GM19438 (cell line): Measurements from ENCODE around the gene ALDOA.

Experiments
- ATAC-seq: cut with Tn5 transposase; IDR thresholded peaks from one replicate; pipeline ENCODE4 v1.9.1; 2021; ENCODE audit warnings: low read depth; ENCODE audit not compliant: unreplicated experiment

Gene ALDOA

GRCh38 chr16:30068333-30068732 is 2.8 kb downstream of the ALDOA start:
- ATAC-seq: no peak

- no peak for ATAC-seq
Measured at GRCh38 chr16:30068750-30069610, 3.4 kb downstream of the ALDOA start.

GRCh38 chr16:30069611-30070462 is 4.3 kb downstream of the ALDOA start:
- no peak for ATAC-seq

DNA sequence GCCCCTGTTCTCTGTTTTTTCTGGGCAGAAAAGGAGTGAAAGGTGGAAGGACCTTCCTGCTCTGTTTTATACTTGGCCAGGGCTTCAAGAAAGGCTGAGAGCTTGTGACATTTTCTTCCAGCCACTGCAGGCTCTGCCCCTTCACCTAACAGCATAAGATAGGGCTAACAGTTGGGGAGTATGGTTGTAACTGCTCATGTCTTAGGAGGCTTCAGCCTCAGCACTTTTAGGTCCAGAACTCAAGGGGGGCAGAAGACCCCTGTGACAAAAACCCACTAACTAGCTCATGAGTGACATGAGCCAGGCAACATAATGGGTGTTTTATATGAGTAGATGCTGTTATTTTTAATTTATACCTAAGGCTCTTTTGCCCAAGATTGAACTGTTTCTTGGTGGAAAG is 4.9 kb downstream of the ALDOA start:
- ATAC-seq: no peak

- ATAC-seq: peak; percentile 72
Measured at GRCh38 chr16:30075503-30076275, 10.1 kb downstream of the ALDOA start, which contains the start of gene PPP4C. PPP4C (plus strand) TSS chr16:30075994; CDS start chr16:30076378, 384 bp downstream.

GRCh38 chr16:30076276-30076791 is 10.8 kb downstream of the ALDOA start:
- no peak for ATAC-seq

DNA sequence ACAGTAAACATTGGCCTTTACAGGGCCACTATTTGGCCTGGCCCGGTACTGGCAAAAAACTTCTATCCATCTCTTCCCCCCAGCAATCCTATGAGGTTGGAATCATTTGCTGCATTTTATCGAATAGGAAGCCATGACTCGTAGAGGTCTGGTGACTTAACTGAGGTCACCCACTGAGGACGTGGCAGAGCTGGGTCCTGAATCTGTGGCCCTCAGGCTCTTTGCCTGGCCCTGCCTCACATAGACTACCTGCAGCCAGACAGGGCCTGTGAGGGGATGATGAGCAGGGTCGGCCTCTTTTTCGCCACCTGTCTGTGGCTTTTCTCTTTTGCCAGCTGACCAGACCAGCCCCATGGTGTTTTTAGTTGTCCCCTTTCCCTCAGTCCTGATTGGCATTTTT is 12.1 kb downstream of the ALDOA start:
- ATAC-seq: no peak

- no peak for ATAC-seq
Measured at GRCh38 chr16:30078744-30079143, 13.2 kb downstream of the ALDOA start.

- no peak for ATAC-seq
Measured at GRCh38 chr16:30079480-30079879, 13.9 kb downstream of the ALDOA start.

- no peak for ATAC-seq
Measured at GRCh38 chr16:30082545-30083090, 17.1 kb downstream of the ALDOA start.

- ATAC-seq: no peak
Measured at GRCh38 chr16:30083216-30084055, 17.9 kb downstream of the ALDOA start.

DNA sequence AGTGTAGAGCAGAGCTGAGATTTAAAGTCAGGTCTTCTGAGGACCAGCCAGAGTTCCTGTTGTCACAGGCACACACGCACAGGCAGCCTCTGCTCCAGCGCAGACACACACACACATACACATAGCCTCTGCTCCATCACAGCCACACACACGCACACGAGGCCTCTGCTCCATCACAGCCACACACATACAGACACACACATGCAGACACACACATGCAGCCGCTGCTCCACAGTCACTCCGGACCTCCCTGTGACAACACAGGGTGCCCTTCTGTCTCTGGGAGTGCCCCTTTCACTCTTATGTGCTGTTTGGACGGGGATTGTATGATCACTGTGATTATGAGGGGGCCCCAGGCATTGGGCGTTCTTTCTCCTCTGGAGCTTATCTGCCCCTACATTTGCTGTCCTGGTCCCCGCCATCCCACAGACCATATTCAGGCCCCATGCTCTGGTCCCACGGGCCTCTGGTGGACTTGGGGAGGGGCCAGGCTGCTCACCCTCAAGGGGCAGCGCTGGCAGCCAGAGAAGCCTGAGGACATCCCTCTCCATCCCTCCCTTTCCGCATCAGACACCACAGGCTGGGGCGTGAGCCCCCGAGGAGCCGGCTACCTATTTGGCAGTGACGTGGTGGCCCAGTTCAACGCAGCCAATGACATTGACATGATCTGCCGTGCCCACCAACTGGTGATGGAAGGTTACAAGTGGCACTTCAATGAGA is 18.7 kb downstream of the ALDOA start:
- ATAC-seq: no peak

GRCh38 chr16:30084816-30085159 is 19.2 kb downstream of the ALDOA start:
- no peak for ATAC-seq

DNA sequence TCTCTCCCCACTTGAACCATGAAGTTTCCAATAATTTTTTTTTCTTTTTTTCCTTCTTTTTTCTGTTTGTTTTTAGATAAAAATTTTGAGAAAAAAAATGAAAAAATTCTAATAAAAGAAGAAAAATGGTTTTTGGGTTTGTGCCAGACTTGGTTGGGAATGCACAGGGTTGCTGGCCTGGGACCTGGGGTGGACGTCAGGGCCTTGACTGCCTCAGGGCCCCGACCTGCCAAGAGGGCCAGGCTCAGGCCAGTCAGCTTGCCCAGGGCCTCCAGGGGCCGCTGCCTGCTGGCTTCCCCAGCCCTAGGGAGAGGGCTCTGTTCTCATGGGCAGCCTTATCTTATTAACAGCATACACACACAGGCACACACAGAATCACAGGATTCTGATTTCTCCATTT is 19.7 kb downstream of the ALDOA start:
- no peak for ATAC-seq

DNA sequence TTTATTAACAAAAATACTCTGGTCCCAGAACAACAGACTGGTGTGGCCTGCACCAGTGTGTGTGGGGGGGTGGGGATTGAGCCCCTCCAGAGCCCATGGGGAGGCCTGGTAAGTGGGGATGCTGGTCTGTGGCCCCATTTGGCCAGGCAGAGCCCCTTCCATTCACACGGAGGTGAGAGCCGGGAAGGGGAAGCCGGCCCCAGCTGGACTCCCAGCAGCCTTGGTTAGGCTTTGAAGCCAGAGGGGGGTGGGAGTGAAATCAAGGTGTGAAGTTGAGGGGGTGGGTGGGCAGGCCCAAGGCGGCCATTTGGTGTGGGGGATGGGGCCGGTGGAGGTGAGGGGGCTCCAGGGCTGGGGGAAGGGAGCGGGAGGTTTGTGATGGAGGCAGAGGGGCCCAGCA is 20.3 kb downstream of the ALDOA start:
- ATAC-seq: no peak

- no peak for ATAC-seq
Measured at GRCh38 chr16:30086291-30087140, 21.0 kb downstream of the ALDOA start.

DNA sequence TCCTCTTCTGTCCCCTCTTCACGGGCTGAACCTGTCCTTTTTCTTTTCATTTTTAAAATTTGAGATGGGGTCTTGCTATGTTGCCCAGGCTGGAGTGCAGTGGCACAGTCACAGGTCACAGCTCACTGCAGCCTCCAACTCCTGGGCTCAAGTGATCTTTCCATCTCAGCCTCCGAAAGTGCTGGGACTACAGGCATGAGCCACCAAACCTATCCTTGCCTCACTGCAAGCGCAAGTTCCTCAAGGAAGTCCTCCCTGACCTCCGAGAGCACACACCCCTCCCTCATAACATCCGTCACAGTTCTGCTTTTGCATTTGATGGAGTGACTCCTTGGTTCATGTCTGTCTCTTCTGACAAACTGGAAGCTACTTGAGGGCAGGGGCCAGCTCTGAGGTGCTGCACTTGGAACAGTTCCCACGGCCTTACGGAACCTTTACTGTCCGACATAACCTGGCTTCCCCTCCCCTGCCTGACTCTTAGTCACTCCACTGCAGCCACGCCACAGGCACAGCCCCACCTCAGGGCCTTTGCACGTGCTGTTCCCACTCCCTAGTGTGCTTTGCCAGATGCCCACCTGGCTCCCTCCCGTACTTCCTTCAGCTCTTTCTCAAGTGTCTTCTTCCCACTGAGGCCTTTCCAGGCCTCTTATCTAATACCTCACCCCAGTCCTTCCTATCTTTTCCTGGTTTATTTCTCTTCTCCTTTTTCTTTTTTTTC is 21.8 kb downstream of the ALDOA start:
- no peak for ATAC-seq
